VCaP (cell line): Measurements from ENCODE around the gene ZNF84.

ENCODE experiments used
- H3K27ac ChIP-seq: fragments of 450-650 bp; 2 replicates; pipeline ENCODE4 v1.5.1; 2017
- TF ChIP-seq, protein P1 (sequence below): fragments of 450-650 bp; conservative IDR thresholded peaks from 2 replicates; pipeline ENCODE4 v1.5.1; 2017; ENCODE audit warnings: mild to moderate bottlenecking, moderate library complexity

ZNF84 gene

GRCh38 chr12:133057446-133057845 lies 20.1 kb downstream of the ZNF84 start:
- H3K27ac ChIP-seq = no peak overlapping the region
- TF ChIP-seq, protein P1, sequence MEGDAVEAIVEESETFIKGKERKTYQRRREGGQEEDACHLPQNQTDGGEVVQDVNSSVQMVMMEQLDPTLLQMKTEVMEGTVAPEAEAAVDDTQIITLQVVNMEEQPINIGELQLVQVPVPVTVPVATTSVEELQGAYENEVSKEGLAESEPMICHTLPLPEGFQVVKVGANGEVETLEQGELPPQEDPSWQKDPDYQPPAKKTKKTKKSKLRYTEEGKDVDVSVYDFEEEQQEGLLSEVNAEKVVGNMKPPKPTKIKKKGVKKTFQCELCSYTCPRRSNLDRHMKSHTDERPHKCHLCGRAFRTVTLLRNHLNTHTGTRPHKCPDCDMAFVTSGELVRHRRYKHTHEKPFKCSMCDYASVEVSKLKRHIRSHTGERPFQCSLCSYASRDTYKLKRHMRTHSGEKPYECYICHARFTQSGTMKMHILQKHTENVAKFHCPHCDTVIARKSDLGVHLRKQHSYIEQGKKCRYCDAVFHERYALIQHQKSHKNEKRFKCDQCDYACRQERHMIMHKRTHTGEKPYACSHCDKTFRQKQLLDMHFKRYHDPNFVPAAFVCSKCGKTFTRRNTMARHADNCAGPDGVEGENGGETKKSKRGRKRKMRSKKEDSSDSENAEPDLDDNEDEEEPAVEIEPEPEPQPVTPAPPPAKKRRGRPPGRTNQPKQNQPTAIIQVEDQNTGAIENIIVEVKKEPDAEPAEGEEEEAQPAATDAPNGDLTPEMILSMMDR = no peak

DNA sequence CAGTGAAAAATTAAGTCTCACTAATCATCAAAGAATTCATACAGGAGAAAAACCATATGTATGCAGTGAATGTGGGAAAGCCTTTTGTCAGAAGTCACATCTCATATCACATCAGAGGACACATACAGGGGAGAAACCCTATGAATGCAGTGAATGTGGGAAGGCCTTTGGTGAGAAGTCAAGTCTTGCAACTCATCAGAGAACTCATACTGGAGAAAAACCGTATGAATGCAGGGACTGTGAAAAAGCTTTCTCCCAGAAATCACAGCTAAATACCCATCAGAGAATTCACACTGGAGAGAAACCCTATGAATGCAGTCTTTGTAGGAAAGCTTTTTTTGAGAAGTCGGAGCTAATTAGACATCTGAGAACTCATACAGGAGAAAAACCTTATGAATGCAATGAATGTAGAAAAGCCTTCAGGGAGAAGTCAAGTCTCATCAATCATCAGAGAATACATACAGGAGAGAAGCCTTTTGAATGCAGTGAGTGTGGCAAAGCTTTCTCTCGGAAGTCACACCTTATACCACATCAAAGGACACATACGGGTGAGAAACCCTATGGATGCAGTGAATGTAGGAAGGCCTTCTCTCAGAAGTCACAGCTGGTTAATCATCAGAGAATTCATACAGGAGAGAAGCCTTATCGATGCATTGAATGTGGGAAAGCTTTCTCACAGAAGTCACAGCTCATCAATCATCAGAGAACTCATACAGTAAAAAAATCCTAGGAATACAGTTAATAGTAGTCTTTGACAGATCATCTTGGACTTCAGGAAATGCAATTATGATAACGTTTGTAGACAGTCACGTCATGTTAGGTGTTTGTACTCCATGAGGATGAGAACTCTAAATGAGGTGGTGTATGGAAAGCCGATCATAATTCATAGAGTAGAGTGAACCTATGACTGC lies 21.1 kb downstream of the ZNF84 start:
- H3K27ac ChIP-seq = no peak overlapping the region
- TF ChIP-seq, protein P1 = no peak

- H3K27ac ChIP-seq = no peak overlapping the region
- TF ChIP-seq, protein P1 = no peak
Observed at GRCh38 chr12:133061954-133062353, 24.6 kb downstream of the ZNF84 start.

DNA sequence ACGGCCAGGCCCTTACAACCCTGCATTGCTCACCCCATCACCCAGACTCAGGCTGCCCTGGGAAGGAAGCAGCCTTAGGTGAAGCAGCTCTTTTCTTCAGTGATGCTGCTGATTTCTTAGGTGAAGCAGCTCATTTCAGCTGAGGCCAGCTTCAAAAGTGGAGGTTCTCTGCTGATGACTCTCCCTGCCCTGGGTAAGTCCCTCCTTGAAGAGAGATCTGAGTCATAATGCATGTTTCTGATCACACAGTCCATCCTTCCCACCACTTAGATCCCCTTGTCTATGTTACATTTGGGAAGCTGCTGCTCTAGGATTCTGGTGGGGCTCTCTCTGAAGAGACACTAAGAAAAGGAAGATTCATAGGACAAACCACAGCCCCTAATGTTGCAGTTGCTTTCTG lies 26.2 kb downstream of the ZNF84 start:
- TF ChIP-seq, protein P1 = no peak
- no peak overlapping the region for H3K27ac ChIP-seq

GRCh38 chr12:133073836-133074235 lies 36.5 kb downstream of the ZNF84 start:
- no peak overlapping the region for H3K27ac ChIP-seq
- TF ChIP-seq, protein P1 = no peak

DNA sequence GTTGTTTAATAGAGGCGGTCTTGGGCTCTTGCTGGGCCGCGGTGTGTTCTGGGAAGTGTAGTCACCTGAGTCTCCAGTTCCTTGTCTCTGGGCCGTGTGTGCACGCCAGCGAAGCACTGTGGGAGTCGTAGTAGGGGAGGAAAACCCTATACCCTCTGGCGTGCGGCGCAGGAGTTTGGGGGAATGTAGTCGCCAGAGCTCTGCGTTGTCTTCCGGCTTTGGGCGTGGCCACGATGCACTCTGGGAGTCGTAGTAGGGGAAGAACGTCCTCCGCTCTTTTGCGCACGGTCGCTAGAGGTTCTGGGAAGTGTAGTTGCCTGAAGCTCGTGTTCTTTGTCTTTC lies 42.7 kb downstream of the ZNF84 start:
- H3K27ac ChIP-seq = peak overlapping the region; percentile 90
- TF ChIP-seq, protein P1 = no peak

DNA sequence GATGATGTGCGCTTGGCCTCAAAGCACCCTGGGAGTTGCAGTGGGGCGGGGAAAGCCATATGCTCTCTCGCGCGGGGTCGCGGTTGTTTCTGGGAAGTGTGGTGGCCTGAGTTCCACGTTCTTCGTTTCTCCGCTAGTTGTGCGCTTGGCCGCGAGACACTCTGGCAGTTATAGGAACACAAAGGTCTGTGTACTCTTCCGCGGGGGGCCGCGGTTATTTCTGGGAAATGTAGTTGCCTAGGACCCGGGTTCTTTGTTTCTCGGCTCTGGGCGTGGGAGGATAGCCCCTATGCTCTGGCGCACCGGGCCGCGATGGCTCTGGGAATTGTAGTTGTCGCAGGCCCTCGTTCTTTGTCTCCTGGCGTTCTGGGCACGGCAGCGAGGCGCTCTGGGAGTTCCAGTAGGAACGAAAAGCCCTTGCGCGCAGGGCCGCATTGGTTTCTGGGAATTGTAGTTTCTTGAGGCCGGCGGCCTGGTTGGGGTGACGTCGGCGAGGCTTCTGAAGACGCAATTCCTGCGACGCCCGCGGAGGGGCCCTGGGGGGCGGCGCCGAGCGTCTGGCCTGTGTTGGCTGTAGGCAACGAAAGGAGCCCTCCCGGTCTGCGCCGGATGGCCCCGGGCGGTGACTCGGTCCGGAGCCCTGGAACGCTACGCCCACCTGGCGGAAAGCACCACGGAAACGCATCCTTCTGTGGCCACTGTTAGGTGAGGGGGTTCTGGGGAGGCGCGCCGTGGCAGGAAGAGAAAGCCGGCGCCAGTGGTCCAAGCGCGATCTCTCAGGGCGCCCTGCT lies 43.3 kb downstream of the ZNF84 start, which contains the start of gene ZNF140:
Gene ZNF140 (plus strand): TSS at position 556 of the 791 bp plus-strand sequence. CDS start 398 bp downstream, outside the sequence.
- H3K27ac ChIP-seq = peak within 1 kb of the TSS; percentile 90
- TF ChIP-seq, protein P1 = 0 out of 2 replicates have a peak, but pooled peaks have one; percentile 23
